Measurements from ENCODE around the gene FYCO1.
A peak's percentile ranks its signal among the peaks of the same experiment; 100 is the strongest.
"Not testable (repeated sequence)": the region's sequence is repeated elsewhere in the genome, so short reads cannot be mapped to it uniquely, and the experiment has no call there.

FYCO1 gene

DNA sequence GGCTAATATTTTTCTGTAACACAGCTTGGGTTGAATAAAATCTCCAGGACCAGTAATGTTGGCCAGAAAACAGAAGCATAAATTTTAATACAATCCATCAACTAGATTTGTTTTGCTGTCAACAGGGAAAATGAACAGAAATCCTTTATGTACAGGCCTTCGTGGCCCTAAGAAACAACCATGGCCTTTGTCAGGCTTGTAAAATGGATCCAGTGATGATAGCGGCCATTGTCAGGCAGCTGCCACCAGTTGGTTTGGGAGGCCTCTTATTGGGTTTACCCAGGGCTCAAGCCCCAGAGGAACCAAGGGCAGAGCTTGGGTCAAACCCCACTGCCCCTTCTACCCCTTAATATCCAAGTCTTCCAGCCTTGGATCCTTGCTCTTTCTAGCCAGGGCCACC lies 5.6 kb upstream of the FYCO1 start:
- no peak for TF ChIP-seq EZH2phosphoT487 (IDR thresholded peaks at IDR 0.05; ENCODE audit: low read depth)
- TF ChIP-seq, protein P1, sequence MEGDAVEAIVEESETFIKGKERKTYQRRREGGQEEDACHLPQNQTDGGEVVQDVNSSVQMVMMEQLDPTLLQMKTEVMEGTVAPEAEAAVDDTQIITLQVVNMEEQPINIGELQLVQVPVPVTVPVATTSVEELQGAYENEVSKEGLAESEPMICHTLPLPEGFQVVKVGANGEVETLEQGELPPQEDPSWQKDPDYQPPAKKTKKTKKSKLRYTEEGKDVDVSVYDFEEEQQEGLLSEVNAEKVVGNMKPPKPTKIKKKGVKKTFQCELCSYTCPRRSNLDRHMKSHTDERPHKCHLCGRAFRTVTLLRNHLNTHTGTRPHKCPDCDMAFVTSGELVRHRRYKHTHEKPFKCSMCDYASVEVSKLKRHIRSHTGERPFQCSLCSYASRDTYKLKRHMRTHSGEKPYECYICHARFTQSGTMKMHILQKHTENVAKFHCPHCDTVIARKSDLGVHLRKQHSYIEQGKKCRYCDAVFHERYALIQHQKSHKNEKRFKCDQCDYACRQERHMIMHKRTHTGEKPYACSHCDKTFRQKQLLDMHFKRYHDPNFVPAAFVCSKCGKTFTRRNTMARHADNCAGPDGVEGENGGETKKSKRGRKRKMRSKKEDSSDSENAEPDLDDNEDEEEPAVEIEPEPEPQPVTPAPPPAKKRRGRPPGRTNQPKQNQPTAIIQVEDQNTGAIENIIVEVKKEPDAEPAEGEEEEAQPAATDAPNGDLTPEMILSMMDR (IDR thresholded peaks at IDR 0.05; ENCODE audit: low read depth, low read length), result no peak
- Histone ChIP-seq H3K79me2 (ENCODE audit: low read length) (no peaks in the 10 kb centered on the region), H3K4me2 (ENCODE audit: low read length) (no peak overlapping the region), H3K4me3 (ENCODE audit: low read length) (no peak overlapping the region), H3K36me3 (replicated peaks; ENCODE audit: low read depth, low read length) (no peaks in the 10 kb centered on the region), H2AFZ (ENCODE audit: low read depth, low read length) (no peak overlapping the region), H3K27me3 (ENCODE audit: low read depth, low read length) (no peaks in the 10 kb centered on the region), H4K20me1 (ENCODE audit: insufficient read depth, low read length) (no peaks in the 10 kb centered on the region), H3K4me1 (ENCODE audit: low read length) (peaks cover 11% of the 10 kb centered on the region), H3K9ac (ENCODE audit: low read length) (no peak overlapping the region), H3K27ac (ENCODE audit: low read length) (no peak overlapping the region), H3K9me3 (ENCODE audit: insufficient read depth, low read length) (no peaks in the 10 kb centered on the region)

- H3K9ac ChIP-seq (ENCODE audit: low read length), result no peak overlapping the region
- H3K4me2 ChIP-seq (ENCODE audit: low read length), result no peak overlapping the region
- TF ChIP-seq, protein P1 (IDR thresholded peaks at IDR 0.05; ENCODE audit: low read depth, low read length), result no peak
- no peak for TF ChIP-seq EZH2phosphoT487 (IDR thresholded peaks at IDR 0.05; ENCODE audit: low read depth)
- no peak overlapping the region for H3K27ac ChIP-seq (ENCODE audit: low read length)
- H3K79me2 ChIP-seq (ENCODE audit: low read length), result peaks cover 22% of the 10 kb centered on the region
- no peak overlapping the region for H2AFZ ChIP-seq (ENCODE audit: low read depth, low read length)
- H3K9me3 ChIP-seq (ENCODE audit: insufficient read depth, low read length), result no peaks in the 10 kb centered on the region
- no peaks in the 10 kb centered on the region for H3K27me3 ChIP-seq (ENCODE audit: low read depth, low read length)
- H3K36me3 ChIP-seq (replicated peaks; ENCODE audit: low read depth, low read length), result peaks cover 7% of the 10 kb centered on the region
- H3K4me3 ChIP-seq (ENCODE audit: low read length), result no peak overlapping the region
- peaks cover 28% of the 10 kb centered on the region for H3K4me1 ChIP-seq (ENCODE audit: low read length)
- H4K20me1 ChIP-seq (ENCODE audit: insufficient read depth, low read length), result no peaks in the 10 kb centered on the region
These were observed 2.3 kb upstream of the FYCO1 start for GRCh38 chr3:45997942-45998341.

DNA sequence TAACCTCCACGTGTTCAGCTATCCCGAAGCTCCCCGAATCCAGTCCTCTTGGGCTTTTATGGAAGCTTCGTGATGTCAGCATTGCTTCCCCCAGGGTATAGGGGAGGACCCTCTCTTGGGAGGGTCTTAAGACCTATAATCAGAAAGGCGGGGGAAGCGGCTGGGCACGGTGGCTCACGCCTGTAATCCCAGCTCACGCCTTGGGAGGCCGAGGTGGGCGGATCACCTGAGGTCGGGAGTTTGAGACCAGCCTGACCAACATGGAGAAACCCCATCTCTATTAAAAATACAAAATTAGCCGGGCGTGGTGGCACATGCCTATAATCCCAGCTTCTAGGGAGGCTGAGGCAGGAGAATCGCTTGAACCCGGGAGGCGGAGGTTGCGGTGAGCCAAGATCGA lies 1.9 kb upstream of the FYCO1 start:
- peaks cover 28% of the 10 kb centered on the region for H3K4me1 ChIP-seq (ENCODE audit: low read length)
- H3K36me3 ChIP-seq (replicated peaks; ENCODE audit: low read depth, low read length), result peaks cover 11% of the 10 kb centered on the region
- H3K9ac ChIP-seq (ENCODE audit: low read length); H2AFZ ChIP-seq (ENCODE audit: low read depth, low read length); H3K4me3 ChIP-seq (ENCODE audit: low read length); H3K27me3 ChIP-seq (ENCODE audit: low read depth, low read length); H3K4me2 ChIP-seq (ENCODE audit: low read length); H3K9me3 ChIP-seq (ENCODE audit: insufficient read depth, low read length); H4K20me1 ChIP-seq (ENCODE audit: insufficient read depth, low read length); H3K27ac ChIP-seq (ENCODE audit: low read length): not testable (repeated sequence)
- peaks cover 26% of the 10 kb centered on the region for H3K79me2 ChIP-seq (ENCODE audit: low read length)

DNA sequence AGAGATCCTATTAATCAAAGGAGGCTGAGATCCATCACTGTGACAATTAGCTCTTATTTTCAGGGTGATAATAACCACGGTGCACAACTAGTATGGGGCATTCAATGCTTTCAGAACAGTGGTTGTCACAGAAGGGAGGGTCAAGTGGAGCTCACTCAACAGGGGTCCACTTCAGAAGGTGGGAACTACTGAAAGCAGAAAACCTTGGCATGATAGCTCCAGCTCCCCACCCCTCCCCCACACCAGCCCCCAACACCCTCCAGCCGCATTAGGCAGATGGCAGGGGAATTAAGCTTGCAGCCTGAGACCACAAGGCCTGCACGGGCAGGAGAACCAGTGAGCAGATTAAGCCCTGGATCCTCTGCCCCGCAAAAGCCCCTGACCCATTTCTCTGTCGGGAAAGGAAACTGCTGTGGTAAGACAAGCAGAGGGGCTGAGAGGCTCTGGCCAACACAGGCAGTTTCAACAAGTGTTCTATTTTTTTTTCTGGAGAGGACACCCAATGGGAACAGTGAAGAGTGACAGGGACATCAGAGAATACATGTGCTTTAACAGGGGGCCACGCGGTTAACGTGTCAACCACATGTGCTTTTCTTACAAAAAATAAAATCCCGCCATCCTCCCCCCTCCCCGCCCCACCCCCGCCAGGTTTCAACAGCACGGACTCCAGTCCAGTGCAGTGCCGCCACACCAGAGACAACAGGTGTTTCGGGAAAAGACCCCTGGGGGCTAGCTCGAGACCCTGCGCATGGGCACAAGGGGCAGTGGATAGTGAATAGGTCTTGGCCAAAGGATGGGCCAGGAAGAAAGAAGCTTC lies 997 bp downstream of the FYCO1 start:
- H3K9me3 ChIP-seq (ENCODE audit: insufficient read depth, low read length), result no peaks in the 10 kb centered on the region
- TF ChIP-seq, protein P1 (IDR thresholded peaks at IDR 0.05; ENCODE audit: low read depth, low read length), result no peak
- TF ChIP-seq EZH2phosphoT487 (IDR thresholded peaks at IDR 0.05; ENCODE audit: low read depth), result no peak
- peaks cover 44% of the 10 kb centered on the region for H3K79me2 ChIP-seq (ENCODE audit: low read length)
- H3K9ac ChIP-seq (ENCODE audit: low read length), result peak overlapping the region; percentile 93
- peaks cover 14% of the 10 kb centered on the region for H3K36me3 ChIP-seq (replicated peaks; ENCODE audit: low read depth, low read length)
- H3K27me3 ChIP-seq (ENCODE audit: low read depth, low read length), result no peaks in the 10 kb centered on the region
- peak overlapping the region; percentile 76; the same call in 1 of the 2 replicates for H2AFZ ChIP-seq (ENCODE audit: low read depth, low read length)
- H3K4me3 ChIP-seq (ENCODE audit: low read length), result peak overlapping the region; percentile 89
- H3K4me1 ChIP-seq (ENCODE audit: low read length), result peaks cover 31% of the 10 kb centered on the region
- H3K27ac ChIP-seq (ENCODE audit: low read length), result peak overlapping the region; percentile 60
- H3K4me2 ChIP-seq (ENCODE audit: low read length), result peak overlapping the region; percentile 98
- peaks cover 4% of the 10 kb centered on the region; the same call in 1 of the 2 replicates for H4K20me1 ChIP-seq (ENCODE audit: insufficient read depth, low read length)
